ENCODE measurements around the gene EYA4. TPM values are rescaled to one million over a fixed set of nuclear protein-coding genes. Genes with fewer than 3 reads are reported as not detected.

The EYA4 gene
- polyA plus RNA-seq, 1 of the 3 experiments (the other 2 are of a cell fraction), result 0.08 TPM

DNA sequence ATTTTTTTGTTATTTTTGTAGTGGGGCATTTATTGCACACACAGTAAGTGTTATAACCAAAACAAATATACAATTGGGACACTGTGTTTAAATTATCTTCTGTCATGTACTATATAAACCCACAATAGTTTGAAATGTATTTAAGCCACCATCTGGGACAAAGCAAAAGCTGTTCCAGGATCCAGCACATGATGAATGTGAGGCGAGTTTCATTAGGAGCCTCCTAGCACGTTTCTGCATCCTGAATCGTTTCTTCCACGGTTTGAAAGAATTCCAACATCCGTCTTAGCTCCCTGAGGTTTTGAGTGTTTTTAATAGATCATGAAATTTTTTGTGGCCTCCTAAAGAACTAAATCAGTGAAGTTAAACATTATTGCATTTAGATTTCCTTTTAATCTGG, 65.8 kb downstream of the EYA4 start:
- Histone ChIP-seq H3K4me1 (ENCODE audit: control insufficient read depth in 1 of 2, insufficient read depth in 2 of 2, low read depth in 1 of 2, low read length in 1 of 2) (no peaks in the 10 kb centered on the region), H2AFZ (ENCODE audit: low read depth) (no peak overlapping the region), H3K9me2 (no peaks in the 10 kb centered on the region), H3K4me3 (ENCODE audit: low read depth in 2 of 2, low read length in 1 of 2) (no peak overlapping the region), H3K9me3 (no peaks in the 10 kb centered on the region), H3K36me3 (replicated peaks in 1 of 2; ENCODE audit: control insufficient read depth in 1 of 2, insufficient read depth in 2 of 2, low read length in 1 of 2) (no peaks in the 10 kb centered on the region), H3K27me3 (ENCODE audit: insufficient read depth) (no peaks in the 10 kb centered on the region), H3K79me2 (ENCODE audit: insufficient read depth) (no peaks in the 10 kb centered on the region), H4K20me1 (ENCODE audit: insufficient read depth) (no peaks in the 10 kb centered on the region), H3K27ac (ENCODE audit: low read depth in 2 of 2, low read length in 1 of 2) (no peak overlapping the region), H3K4me2 (no peak overlapping the region), H3K9ac (no peak overlapping the region), H3F3A (replicated peaks; ENCODE audit: insufficient read depth) (no peaks in the 10 kb centered on the region)
- 15% methylated on average over 5 of the region's 5 CpGs for WGBS (ENCODE audit: low lambda C conversion rate)
- TF ChIP-seq, protein P1, sequence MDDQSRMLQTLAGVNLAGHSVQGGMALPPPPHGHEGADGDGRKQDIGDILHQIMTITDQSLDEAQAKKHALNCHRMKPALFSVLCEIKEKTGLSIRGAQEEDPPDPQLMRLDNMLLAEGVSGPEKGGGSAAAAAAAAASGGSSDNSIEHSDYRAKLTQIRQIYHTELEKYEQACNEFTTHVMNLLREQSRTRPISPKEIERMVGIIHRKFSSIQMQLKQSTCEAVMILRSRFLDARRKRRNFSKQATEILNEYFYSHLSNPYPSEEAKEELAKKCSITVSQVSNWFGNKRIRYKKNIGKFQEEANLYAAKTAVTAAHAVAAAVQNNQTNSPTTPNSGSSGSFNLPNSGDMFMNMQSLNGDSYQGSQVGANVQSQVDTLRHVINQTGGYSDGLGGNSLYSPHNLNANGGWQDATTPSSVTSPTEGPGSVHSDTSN (IDR thresholded peaks at IDR 0.05), result no peak
- no peak for TF ChIP-seq EP300 (IDR thresholded peaks at IDR 0.05; ENCODE audit: borderline replicate concordance in 1 of 2, low read depth in 1 of 2, low read length in 1 of 2)
- TF ChIP-seq, protein P2, sequence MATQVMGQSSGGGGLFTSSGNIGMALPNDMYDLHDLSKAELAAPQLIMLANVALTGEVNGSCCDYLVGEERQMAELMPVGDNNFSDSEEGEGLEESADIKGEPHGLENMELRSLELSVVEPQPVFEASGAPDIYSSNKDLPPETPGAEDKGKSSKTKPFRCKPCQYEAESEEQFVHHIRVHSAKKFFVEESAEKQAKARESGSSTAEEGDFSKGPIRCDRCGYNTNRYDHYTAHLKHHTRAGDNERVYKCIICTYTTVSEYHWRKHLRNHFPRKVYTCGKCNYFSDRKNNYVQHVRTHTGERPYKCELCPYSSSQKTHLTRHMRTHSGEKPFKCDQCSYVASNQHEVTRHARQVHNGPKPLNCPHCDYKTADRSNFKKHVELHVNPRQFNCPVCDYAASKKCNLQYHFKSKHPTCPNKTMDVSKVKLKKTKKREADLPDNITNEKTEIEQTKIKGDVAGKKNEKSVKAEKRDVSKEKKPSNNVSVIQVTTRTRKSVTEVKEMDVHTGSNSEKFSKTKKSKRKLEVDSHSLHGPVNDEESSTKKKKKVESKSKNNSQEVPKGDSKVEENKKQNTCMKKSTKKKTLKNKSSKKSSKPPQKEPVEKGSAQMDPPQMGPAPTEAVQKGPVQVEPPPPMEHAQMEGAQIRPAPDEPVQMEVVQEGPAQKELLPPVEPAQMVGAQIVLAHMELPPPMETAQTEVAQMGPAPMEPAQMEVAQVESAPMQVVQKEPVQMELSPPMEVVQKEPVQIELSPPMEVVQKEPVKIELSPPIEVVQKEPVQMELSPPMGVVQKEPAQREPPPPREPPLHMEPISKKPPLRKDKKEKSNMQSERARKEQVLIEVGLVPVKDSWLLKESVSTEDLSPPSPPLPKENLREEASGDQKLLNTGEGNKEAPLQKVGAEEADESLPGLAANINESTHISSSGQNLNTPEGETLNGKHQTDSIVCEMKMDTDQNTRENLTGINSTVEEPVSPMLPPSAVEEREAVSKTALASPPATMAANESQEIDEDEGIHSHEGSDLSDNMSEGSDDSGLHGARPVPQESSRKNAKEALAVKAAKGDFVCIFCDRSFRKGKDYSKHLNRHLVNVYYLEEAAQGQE (IDR thresholded peaks at IDR 0.05; ENCODE audit: low read depth, low read length), result no peak
- TF ChIP-seq SIN3A (IDR thresholded peaks at IDR 0.05; ENCODE audit: borderline replicate concordance, low read depth, low read length), result no peak
- TF ChIP-seq SMC3 (IDR thresholded peaks at IDR 0.05; ENCODE audit: low read depth, low read length), result no peak
- TF ChIP-seq NRF1 (IDR thresholded peaks at IDR 0.05; ENCODE audit: low read depth, low read length), result no peak
- TF ChIP-seq FOSL2 (IDR thresholded peaks at IDR 0.05; ENCODE audit: borderline replicate concordance, low read depth), result no peak
- TF ChIP-seq RFX5 (IDR thresholded peaks at IDR 0.05; ENCODE audit: low read length), result no peak
- CTCF ChIA-PET, result no interaction called here
- DNase-seq, result no peak
- POLR2A ChIA-PET, result no interaction called here

DNA sequence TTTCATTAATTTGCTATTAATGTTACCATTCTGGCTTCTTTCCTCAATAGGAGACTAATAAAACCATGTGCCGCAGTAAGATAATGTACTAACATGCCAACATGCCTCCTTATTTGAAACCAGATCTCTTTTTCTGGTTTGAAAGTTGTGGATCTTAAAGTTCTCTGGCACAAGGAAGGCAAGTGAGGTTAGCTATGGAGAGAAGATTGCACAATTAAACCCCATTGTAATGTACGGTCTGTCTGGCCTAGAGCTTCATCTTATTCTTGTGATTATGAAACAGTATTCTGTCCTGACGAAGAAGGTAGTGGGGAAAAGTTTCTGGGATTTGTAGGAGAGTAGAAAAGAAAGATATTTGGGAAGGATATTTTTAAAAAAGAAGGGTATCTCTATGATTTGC, 68.4 kb downstream of the EYA4 start:
- DNase-seq, result no peak
- Histone ChIP-seq H3K79me2 (ENCODE audit: insufficient read depth) (no peaks in the 10 kb centered on the region), H3K36me3 (replicated peaks in 1 of 2; ENCODE audit: control insufficient read depth in 1 of 2, insufficient read depth in 2 of 2, low read length in 1 of 2) (no peaks in the 10 kb centered on the region), H3K9me3 (no peaks in the 10 kb centered on the region), H2AFZ (ENCODE audit: low read depth) (no peak overlapping the region), H4K20me1 (ENCODE audit: insufficient read depth) (no peaks in the 10 kb centered on the region), H3K9ac (no peak overlapping the region), H3K27me3 (ENCODE audit: insufficient read depth) (no peaks in the 10 kb centered on the region), H3K4me1 (ENCODE audit: control insufficient read depth in 1 of 2, insufficient read depth in 2 of 2, low read depth in 1 of 2, low read length in 1 of 2) (no peaks in the 10 kb centered on the region), H3K9me2 (no peaks in the 10 kb centered on the region), H3K27ac (ENCODE audit: low read depth in 2 of 2, low read length in 1 of 2) (no peak overlapping the region), H3K4me3 (ENCODE audit: low read depth in 2 of 2, low read length in 1 of 2) (no peak overlapping the region), H3K4me2 (no peak overlapping the region), H3F3A (replicated peaks; ENCODE audit: insufficient read depth) (no peaks in the 10 kb centered on the region)
- CTCF ChIA-PET, result no interaction called here
- 31% methylated on average over 3 of the region's 3 CpGs for WGBS (ENCODE audit: low lambda C conversion rate)
- POLR2A ChIA-PET, result no interaction called here
- TF ChIP-seq NRF1 (IDR thresholded peaks at IDR 0.05; ENCODE audit: low read depth, low read length) (no peak), POLR2AphosphoS5 (IDR thresholded peaks at IDR 0.05; ENCODE audit: low read depth, low read length) (no peak), RAD21 (IDR thresholded peaks at IDR 0.05; ENCODE audit: low read length) (no peak), RCOR1 (IDR thresholded peaks at IDR 0.05; ENCODE audit: low read length) (no peak), YY1 (IDR thresholded peaks at IDR 0.05; ENCODE audit: low read depth) (no peak), ELF1 (IDR thresholded peaks at IDR 0.05) (no peak)
- TF ChIP-seq, protein P3, sequence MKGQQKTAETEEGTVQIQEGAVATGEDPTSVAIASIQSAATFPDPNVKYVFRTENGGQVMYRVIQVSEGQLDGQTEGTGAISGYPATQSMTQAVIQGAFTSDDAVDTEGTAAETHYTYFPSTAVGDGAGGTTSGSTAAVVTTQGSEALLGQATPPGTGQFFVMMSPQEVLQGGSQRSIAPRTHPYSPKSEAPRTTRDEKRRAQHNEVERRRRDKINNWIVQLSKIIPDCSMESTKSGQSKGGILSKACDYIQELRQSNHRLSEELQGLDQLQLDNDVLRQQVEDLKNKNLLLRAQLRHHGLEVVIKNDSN (IDR thresholded peaks at IDR 0.05; ENCODE audit: borderline replicate concordance, low read depth), result no peak
